Neural crest cell (in vitro differentiated cells): ENCODE measurements around the gene CDK16. TPM values are rescaled to one million over a fixed set of nuclear protein-coding genes. Genes with fewer than 3 reads are reported as not detected.

Experiments used
- DNase-seq: peaks from one replicate; pipeline ENCODE4 v3.0.0; 2021; ENCODE audit warnings: low read depth, mixed read lengths, low spot score
- H3K27ac Mint-ChIP-seq: one replicate; pipeline ENCODE4 v1.8.0; 2021; ENCODE audit warnings: mild to moderate bottlenecking, mixed read lengths; ENCODE audit not compliant: unreplicated experiment
- H3K27me3 Mint-ChIP-seq: 2 replicates; pipeline ENCODE4 v1.8.0; 2021; ENCODE audit warnings: low read depth, mild to moderate bottlenecking, mixed read lengths
- H3K36me3 Mint-ChIP-seq: 2 replicates; pipeline ENCODE4 v1.8.0; 2021; ENCODE audit warnings: low read depth, mild to moderate bottlenecking, mixed read lengths
- H3K4me1 Mint-ChIP-seq: 2 replicates; pipeline ENCODE4 v1.8.0; 2021; ENCODE audit warnings: mixed read lengths
- H3K4me3 Mint-ChIP-seq: one replicate; pipeline ENCODE4 v1.8.0; 2021; ENCODE audit warnings: mild to moderate bottlenecking, mixed read lengths
- H3K9me3 Mint-ChIP-seq: 2 replicates; pipeline ENCODE4 v1.8.0; 2021; ENCODE audit warnings: mixed read lengths
- total RNA-seq: library from RNA; stranded (reverse); gene quantifications from 2 replicates; pipeline ENCODE4 v1.2.1, GENCODE V29; 2021
- TF ChIP-seq, protein P1 (sequence below): fragments of 200-600 bp; sonication (generic); conservative IDR thresholded peaks from 2 replicates; pipeline ENCODE4 v1.5.0; 2021; ENCODE audit warnings: antibody characterized with exemption, mild to moderate bottlenecking

The CDK16 gene
- total RNA-seq, 1 donor from 2014 or later = 289 TPM

DNA sequence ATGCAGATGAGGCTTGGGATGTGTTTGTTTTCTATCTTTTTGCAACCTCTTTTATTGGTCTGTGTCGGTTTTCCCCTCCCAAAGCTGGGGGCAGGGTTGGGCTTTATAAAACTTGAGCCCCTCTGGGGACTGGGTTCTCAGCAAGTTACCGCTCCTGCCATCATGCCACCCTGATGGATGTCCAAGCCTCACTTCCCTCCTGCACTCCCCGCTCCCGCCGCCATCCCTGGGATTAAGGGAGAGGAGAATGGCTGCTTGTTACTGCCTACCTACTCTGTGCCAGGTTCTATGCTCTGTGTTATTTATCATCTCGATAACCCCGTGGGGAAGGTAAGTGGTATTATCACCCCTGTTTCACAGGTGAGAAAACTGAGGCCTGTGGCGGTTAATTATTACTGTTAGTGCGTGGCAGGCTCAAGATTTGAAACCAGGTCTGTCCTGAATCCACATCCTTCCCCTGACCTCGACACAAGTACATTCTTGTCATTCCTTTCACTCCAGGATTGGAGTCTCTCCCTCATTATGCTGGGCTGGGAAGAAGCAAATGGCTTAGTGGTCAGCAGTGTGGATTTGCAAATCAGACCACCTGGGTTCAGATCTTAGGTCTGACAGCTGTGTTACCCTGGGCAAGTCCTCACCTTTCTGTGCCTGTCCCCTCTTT lies 20.3 kb upstream of the CDK16 start:
- Mint-ChIP-seq H3K4me3 (peak overlapping the region; percentile 96), H3K27me3 (no peaks in the 10 kb centered on the region), H3K27ac (peak overlapping the region; percentile 62), H3K36me3 (peaks cover 45% of the 10 kb centered on the region), H3K9me3 (no peaks in the 10 kb centered on the region), H3K4me1 (peaks cover 55% of the 10 kb centered on the region)
- TF ChIP-seq, protein P1, sequence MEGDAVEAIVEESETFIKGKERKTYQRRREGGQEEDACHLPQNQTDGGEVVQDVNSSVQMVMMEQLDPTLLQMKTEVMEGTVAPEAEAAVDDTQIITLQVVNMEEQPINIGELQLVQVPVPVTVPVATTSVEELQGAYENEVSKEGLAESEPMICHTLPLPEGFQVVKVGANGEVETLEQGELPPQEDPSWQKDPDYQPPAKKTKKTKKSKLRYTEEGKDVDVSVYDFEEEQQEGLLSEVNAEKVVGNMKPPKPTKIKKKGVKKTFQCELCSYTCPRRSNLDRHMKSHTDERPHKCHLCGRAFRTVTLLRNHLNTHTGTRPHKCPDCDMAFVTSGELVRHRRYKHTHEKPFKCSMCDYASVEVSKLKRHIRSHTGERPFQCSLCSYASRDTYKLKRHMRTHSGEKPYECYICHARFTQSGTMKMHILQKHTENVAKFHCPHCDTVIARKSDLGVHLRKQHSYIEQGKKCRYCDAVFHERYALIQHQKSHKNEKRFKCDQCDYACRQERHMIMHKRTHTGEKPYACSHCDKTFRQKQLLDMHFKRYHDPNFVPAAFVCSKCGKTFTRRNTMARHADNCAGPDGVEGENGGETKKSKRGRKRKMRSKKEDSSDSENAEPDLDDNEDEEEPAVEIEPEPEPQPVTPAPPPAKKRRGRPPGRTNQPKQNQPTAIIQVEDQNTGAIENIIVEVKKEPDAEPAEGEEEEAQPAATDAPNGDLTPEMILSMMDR = no peak
- no peak for DNase-seq

DNA sequence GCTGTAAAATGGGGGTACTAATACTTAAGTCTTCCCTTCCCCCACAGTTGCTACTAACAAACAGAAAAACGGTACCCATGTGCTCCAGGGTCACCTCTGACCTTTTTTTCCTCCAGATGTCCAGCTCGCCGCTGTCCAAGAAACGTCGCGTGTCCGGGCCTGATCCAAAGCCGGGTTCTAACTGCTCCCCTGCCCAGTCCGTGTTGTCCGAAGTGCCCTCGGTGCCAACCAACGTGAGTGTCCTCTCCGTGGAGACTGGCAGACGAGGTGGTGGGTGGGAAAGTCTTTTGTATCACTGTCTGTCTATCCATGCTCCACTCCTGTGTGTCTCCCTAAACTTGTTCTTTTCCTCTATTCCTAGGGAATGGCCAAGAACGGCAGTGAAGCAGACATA lies 19.8 kb upstream of the CDK16 start:
- peak overlapping the region; percentile 96 for H3K4me3 Mint-ChIP-seq
- H3K9me3 Mint-ChIP-seq = no peaks in the 10 kb centered on the region
- DNase-seq = no peak
- no peaks in the 10 kb centered on the region for H3K27me3 Mint-ChIP-seq
- H3K36me3 Mint-ChIP-seq = peaks cover 48% of the 10 kb centered on the region
- H3K27ac Mint-ChIP-seq = no peak overlapping the region
- H3K4me1 Mint-ChIP-seq = peaks cover 49% of the 10 kb centered on the region
- TF ChIP-seq, protein P1 = no peak

DNA sequence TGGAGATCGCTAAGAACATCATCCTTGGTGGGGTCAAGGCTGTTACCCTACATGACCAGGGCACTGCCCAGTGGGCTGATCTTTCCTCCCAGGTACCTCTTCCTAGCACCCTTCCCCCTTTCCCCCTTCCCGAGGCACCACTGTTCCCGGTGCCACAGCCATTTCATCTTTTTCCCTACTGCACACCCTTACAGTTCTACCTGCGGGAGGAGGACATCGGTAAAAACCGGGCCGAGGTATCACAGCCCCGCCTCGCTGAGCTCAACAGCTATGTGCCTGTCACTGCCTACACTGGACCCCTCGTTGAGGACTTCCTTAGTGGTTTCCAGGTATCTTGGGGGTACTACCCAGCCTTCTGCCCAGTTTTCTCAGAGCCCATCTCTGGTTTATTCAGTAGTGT lies 19.2 kb upstream of the CDK16 start:
- no peak for DNase-seq
- no peak overlapping the region for H3K27ac Mint-ChIP-seq
- peaks cover 47% of the 10 kb centered on the region for H3K36me3 Mint-ChIP-seq
- no peaks in the 10 kb centered on the region for H3K27me3 Mint-ChIP-seq
- H3K9me3 Mint-ChIP-seq = no peaks in the 10 kb centered on the region
- peak overlapping the region; percentile 96 for H3K4me3 Mint-ChIP-seq
- peaks cover 46% of the 10 kb centered on the region for H3K4me1 Mint-ChIP-seq
- TF ChIP-seq, protein P1 = no peak

DNA sequence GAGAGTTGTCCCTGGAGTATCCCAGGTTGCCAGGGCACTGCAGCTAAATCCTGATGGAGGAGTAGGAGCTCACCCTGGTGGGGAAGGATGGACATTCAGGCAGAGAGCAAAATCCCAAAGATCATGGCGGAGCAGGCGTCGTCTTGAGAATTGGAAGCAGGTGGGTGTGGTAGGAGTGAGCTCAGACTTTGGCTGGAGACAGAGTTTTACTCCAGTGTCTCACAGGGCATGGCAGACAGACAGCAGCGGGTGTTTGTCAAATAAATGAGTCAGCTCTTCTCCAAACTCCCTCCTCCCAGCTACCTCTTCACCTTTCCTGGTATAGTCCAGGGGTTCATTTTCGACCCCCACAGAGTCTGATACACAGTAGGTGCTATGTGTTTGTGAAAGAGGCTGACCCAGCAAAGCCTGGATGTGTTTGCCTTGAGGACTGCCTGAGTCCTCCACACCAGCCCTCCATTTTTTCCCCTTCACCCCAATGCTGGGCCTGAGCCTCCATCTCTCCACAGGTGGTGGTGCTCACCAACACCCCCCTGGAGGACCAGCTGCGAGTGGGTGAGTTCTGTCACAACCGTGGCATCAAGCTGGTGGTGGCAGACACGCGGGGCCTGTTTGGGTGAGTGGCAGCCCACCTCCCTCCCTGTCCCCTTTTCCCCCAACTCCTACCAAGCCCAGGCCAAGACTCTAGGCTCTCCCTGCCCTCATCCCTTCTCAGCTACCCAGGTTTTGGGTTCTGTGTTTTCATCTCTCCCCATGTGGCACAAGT lies 17.9 kb upstream of the CDK16 start:
- TF ChIP-seq, protein P1 = peak; percentile 18
- Mint-ChIP-seq H3K27me3 (no peaks in the 10 kb centered on the region), H3K9me3 (no peaks in the 10 kb centered on the region), H3K4me3 (peak overlapping the region; percentile 58), H3K4me1 (peaks cover 34% of the 10 kb centered on the region), H3K27ac (no peak overlapping the region), H3K36me3 (peaks cover 47% of the 10 kb centered on the region)
- DNase-seq = no peak

DNA sequence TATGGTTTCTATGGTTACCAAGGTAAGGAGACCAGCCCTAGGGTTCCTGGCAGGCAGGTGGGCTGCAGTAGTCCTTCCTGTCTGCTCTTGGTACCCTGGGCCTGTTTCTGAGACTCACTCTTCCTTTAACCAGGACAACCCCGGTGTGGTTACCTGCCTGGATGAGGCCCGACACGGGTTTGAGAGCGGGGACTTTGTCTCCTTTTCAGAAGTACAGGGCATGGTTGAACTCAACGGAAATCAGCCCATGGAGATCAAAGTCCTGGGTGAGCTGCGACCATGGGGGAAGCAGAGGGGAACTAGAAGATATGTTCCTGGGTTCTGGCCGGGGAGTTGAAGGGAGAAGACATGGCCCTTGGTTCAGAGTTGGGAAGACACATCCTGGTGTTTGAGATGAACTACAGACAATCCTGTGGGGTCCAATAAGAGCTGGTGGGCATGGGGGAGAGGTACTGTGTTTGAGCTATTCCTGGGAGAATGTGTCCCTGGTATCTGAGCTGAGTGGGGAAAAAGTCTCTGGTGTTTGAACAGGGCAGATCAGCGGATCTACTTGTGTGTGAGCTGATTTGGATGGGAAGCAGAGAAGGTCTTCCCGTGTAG lies 17.0 kb upstream of the CDK16 start:
- Mint-ChIP-seq H3K27me3 (no peaks in the 10 kb centered on the region), H3K36me3 (peaks cover 45% of the 10 kb centered on the region), H3K9me3 (no peaks in the 10 kb centered on the region), H3K4me3 (peak overlapping the region; percentile 53), H3K4me1 (peaks cover 25% of the 10 kb centered on the region), H3K27ac (no peak overlapping the region)
- no peak for DNase-seq
- TF ChIP-seq, protein P1 = no peak
